ENCODE results near the gene SVOPL. TPM values are rescaled to one million over a fixed set of nuclear protein-coding genes. Genes with fewer than 3 reads are reported as not detected.

Gene SVOPL
- total RNA-seq, 4 donors from 2014 or later = 0.19 to 1.9 (median 0.86) TPM; not detected in 1

- Histone ChIP-seq H3K27me3 (peaks cover 3% of the 10 kb centered on the region), H3K4me1 (no peaks in the 10 kb centered on the region), H3K4me3 (no peak overlapping the region), H3K27ac (no peak overlapping the region), H3K36me3 (no peaks in the 10 kb centered on the region), H3K9me3 (peaks cover 4% of the 10 kb centered on the region)
- DNase-seq (ENCODE audit: low spot score in 2 of 2) = no peak
- WGBS = 69% methylated on average over 4 of the region's 4 CpGs
- no peak for TF ChIP-seq POLR2A (IDR thresholded peaks at IDR 0.05)
- no peak for TF ChIP-seq POLR2AphosphoS5 (IDR thresholded peaks at IDR 0.05)
- TF ChIP-seq, protein P1, sequence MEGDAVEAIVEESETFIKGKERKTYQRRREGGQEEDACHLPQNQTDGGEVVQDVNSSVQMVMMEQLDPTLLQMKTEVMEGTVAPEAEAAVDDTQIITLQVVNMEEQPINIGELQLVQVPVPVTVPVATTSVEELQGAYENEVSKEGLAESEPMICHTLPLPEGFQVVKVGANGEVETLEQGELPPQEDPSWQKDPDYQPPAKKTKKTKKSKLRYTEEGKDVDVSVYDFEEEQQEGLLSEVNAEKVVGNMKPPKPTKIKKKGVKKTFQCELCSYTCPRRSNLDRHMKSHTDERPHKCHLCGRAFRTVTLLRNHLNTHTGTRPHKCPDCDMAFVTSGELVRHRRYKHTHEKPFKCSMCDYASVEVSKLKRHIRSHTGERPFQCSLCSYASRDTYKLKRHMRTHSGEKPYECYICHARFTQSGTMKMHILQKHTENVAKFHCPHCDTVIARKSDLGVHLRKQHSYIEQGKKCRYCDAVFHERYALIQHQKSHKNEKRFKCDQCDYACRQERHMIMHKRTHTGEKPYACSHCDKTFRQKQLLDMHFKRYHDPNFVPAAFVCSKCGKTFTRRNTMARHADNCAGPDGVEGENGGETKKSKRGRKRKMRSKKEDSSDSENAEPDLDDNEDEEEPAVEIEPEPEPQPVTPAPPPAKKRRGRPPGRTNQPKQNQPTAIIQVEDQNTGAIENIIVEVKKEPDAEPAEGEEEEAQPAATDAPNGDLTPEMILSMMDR (IDR thresholded peaks at IDR 0.05) = no peak
- no peak for TF ChIP-seq EP300 (IDR thresholded peaks at IDR 0.05)
Observed at GRCh38 chr7:138657854-138658386, 43.2 kb downstream of the SVOPL start.

DNA sequence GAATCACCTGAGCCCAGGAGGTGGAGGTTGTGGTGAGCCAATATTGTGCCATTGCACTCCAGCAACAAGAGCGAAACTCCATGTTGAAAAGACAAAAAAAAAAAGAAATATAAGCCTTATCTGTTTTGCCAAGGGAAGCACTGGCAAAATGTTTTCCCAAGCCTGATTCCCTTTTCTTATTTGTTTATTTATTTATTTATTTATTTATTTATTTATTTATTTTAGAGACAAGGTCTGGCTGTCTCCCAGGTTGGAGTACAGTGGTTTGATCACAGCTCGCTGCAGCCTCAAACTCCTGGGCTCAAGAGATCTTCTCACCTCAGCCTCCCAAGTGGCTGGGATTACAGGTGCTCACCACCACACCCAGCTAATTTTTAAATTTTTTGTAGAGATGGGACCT lies 44.2 kb downstream of the SVOPL start:
- TF ChIP-seq, protein P1 (IDR thresholded peaks at IDR 0.05) = no peak
- TF ChIP-seq POLR2A (IDR thresholded peaks at IDR 0.05) (no peak), POLR2AphosphoS5 (IDR thresholded peaks at IDR 0.05) (no peak)
- H3K4me1 ChIP-seq = no peaks in the 10 kb centered on the region
- H3K27me3 ChIP-seq = peaks cover 3% of the 10 kb centered on the region
- H3K9me3 ChIP-seq = peaks cover 4% of the 10 kb centered on the region
- DNase-seq (ENCODE audit: low spot score in 2 of 2) = no peak
- H3K4me3 ChIP-seq = no peak overlapping the region
- H3K27ac ChIP-seq = no peak overlapping the region
- WGBS = 86% methylated on average over 2 of the region's 2 CpGs
- H3K36me3 ChIP-seq = no peaks in the 10 kb centered on the region

DNA sequence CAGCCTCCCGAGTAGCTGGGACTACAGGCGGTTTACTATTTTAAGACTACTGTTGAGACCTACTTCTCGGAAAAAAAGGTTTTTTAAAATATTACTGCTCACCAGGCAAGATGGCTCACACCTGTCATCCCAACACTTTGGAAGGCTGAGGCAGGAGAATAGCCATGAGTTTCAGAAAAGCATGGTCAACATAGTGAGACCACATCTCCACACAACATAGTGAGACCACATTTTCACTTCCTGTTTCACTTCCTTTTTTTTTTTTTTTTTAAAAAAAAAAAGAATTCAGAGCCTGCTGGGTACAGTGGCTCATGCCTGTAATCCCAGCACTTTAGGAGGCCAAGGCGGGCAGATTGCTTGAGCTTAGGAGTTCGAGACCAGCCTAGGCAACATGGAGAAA lies 46.5 kb downstream of the SVOPL start:
- H3K27me3 ChIP-seq = no peaks in the 10 kb centered on the region
- no peak overlapping the region for H3K4me3 ChIP-seq
- DNase-seq (ENCODE audit: low spot score in 2 of 2) = no peak
- peaks cover 4% of the 10 kb centered on the region for H3K9me3 ChIP-seq
- TF ChIP-seq POLR2AphosphoS5 (IDR thresholded peaks at IDR 0.05) (no peak), POLR2A (IDR thresholded peaks at IDR 0.05) (no peak)
- TF ChIP-seq, protein P1 (IDR thresholded peaks at IDR 0.05) = no peak
- 75% methylated on average over 5 of the region's 5 CpGs for WGBS
- H3K36me3 ChIP-seq = no peaks in the 10 kb centered on the region
- no peaks in the 10 kb centered on the region for H3K4me1 ChIP-seq
- no peak overlapping the region for H3K27ac ChIP-seq

DNA sequence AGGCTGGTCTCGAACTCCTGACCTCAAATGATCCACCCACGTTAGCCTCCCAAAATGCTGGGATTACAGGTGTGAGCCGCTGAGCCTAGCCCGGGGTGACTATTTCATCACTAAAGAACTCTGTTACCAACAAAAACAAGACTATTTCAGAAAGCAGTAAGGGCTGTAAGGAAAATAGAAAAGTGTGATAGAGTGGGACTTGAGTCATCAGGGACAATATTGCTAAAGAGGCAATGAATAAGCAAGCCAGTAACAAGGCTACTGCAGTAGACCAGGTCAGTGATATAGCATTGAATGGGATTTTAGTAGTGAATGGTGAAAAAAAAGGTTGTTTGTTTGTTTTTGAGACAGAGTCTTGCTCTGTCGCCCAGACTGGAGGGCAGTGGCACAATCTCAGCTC lies 51.7 kb downstream of the SVOPL start:
- H3K27me3 ChIP-seq = no peaks in the 10 kb centered on the region
- H3K4me3 ChIP-seq = no peak overlapping the region
- 84% methylated on average over 5 of the region's 5 CpGs for WGBS
- DNase-seq (ENCODE audit: low spot score in 2 of 2) = no peak
- H3K36me3 ChIP-seq = no peaks in the 10 kb centered on the region
- H3K9me3 ChIP-seq = no peaks in the 10 kb centered on the region
- no peaks in the 10 kb centered on the region for H3K4me1 ChIP-seq
- TF ChIP-seq, protein P1 (IDR thresholded peaks at IDR 0.05) = no peak
- TF ChIP-seq POLR2AphosphoS5 (IDR thresholded peaks at IDR 0.05) = no peak
- TF ChIP-seq EP300 (IDR thresholded peaks at IDR 0.05) = no peak
- TF ChIP-seq POLR2A (IDR thresholded peaks at IDR 0.05) = no peak
- no peak overlapping the region for H3K27ac ChIP-seq

GRCh38 chr7:138645284-138645683 lies 55.9 kb downstream of the SVOPL start:
- Histone ChIP-seq H3K27ac (no peak overlapping the region), H3K4me1 (no peaks in the 10 kb centered on the region), H3K36me3 (no peaks in the 10 kb centered on the region), H3K9me3 (no peaks in the 10 kb centered on the region), H3K27me3 (no peaks in the 10 kb centered on the region), H3K4me3 (no peak overlapping the region)
- no peak for DNase-seq (ENCODE audit: low spot score in 2 of 2)
- TF ChIP-seq POLR2AphosphoS5 (IDR thresholded peaks at IDR 0.05) (no peak), EP300 (IDR thresholded peaks at IDR 0.05) (no peak), POLR2A (IDR thresholded peaks at IDR 0.05) (no peak)
- TF ChIP-seq, protein P1 (IDR thresholded peaks at IDR 0.05) = no peak
- WGBS = 88% methylated on average over 7 of the region's 7 CpGs

Measured in suprapubic skin (tissue), 4 donors.